ELR (cell line): ENCODE data around the gene ZNF559.

Experiments
- DNase-seq: peaks from one replicate; pipeline ENCODE4 v3.0.0-alpha.2; 2015; ENCODE audit warnings: low read depth

ZNF559 gene

DNA sequence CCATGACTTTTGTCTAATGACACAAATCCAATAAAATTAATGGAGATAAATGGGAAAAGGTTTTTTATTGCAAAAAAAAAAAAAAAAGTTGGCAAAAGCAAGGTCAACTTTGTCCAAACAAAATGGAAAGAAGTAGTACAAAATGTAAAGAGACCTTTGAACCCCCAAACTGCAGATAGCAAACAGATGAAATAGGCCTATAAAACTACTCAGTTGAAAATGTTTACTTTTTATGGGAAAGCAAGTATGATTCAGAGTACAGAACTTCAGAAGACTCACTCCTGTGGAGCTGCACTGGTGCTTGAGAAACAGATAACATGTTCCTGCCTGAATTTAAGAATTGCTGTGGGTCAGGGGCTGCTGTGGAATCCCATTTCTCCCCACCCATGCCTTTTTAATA, 29.0 kb downstream of the ZNF559 start:
- no peak for DNase-seq

DNA sequence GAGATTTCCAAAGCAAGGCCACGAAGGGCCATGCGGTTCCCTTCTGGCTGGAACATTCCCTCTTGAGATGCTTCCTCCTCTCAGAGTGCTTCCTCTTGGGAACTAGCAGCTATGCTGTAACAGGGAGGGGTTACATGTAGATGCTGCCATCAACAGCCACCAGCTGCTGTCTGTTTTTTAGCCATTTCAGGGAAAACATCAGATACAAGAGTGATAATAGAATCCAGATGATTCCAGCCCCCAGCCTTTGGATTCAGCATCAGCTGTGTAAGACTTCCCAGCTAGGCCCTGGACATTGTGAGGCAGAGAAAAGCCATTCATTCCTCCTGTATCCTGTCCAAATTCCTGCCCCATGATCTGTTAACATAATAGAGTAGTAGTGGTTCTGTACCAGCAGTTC, 30.7 kb downstream of the ZNF559 start:
- no peak for DNase-seq

DNA sequence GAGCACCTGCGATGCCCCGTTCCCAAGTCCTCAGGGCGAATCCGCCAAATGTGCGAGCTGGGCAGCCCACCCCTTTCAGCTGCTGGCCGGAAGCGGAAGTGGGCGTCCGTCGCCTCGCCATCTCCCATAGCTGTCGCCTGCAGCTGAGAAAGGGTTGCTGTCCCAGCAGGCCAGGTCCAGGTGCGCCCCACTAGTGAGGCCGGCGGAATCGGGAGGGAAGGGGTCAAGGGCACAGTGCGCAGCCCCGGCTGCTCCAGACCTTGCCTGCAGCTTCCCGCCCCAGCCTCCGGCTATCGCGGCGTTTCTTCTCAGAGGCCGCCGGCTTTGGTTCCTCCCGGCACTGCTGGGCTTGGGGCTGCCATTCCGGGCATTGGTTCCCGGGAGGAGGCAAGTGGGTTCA, 38.9 kb downstream of the ZNF559 start, which contains the start of gene ZNF177:
TSS of gene ZNF177 (plus strand) at position 109 of the 400 bp plus-strand sequence. CDS start 15,299 bp downstream, outside the sequence.
- DNase-seq = no peak

DNA sequence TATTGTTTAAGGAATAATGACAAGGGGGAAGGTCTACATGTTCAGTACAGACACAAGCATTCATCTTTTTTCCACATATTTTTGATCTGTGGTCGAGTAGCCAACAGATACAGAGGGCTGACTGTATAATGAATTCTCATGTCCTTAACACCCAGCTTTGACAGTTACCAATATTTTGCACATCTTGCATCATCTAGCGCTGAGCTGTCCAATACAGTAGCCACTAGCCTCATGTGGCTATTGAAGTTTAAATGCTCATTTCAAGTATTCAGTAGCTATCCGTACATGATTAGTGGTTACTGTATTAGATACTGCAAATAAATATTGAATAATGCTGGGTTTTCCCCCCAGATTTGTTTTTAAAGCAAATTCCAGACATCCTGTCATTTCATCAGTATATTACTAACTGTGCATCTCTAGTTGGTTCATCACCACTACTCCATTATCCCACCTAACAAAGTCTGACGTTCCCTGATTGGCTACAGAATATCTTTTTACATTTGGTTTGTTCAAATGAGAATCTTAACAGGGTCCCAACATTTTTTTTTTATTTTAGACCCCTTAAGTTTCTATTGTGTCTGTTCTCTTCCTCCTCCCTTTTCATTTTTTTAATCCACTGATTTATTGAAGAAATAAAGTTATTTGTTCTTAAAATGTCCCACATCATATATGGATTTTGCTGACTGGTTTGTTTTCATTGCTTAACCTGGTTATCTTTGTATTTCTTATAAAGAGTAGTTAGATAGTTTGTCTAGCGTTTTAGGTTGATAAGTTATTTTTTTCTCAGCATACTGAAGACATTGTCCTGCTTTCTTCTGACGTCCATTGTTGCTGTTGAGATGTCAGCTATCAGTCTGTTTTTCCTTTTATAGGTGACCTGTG, 47.0 kb downstream of the ZNF559 start:
- no peak for DNase-seq

DNA sequence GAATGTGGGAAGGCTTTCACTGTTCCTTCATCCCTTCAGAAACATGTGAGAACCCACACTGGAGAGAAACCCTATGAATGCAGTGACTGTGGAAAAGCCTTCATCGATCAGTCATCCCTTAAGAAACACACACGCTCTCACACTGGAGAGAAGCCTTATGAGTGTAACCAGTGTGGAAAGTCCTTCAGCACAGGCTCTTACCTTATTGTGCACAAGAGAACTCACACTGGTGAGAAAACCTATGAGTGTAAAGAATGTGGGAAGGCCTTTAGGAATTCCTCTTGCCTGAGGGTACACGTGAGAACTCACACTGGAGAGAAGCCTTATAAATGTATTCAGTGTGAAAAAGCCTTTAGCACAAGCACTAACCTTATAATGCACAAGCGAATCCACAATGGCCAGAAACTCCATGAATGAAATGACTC, 57.4 kb downstream of the ZNF559 start:
- DNase-seq = peak; percentile 7
